ENCODE data around the gene MYO1C.

Gene MYO1C

DNA sequence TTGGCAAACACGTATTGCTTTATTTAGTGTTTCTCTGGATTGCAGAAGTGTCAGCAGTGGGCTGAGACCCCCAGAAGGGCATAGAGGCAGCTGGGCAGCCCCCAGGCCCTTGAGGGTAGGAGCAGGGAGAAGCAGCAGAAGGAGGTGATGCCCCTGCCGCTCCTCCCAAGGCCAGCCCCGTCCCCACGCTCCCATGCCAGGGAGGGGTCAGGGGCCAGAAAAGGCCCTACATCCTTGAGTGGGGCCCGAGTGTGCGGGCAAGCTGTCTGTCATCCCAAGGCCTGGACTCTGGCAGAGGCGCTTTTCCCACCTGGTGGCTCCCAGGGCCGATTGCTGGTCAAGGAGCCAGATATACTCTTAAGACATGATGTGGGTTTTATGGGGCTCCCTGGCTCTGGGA, 28.3 kb downstream of the MYO1C start:
- no peak for TF ChIP-seq ZFP30 (CRISPR knock-in tag; IDR thresholded peaks at IDR 0.05)
- TF ChIP-seq ARNTL (CRISPR knock-in tag; IDR thresholded peaks at IDR 0.05; ENCODE audit: borderline replicate concordance, low read depth), result no peak
- no peak for TF ChIP-seq TOX (CRISPR knock-in tag; IDR thresholded peaks at IDR 0.05; ENCODE audit: borderline replicate concordance)
- TF ChIP-seq ZFP3 (CRISPR knock-in tag; IDR thresholded peaks at IDR 0.05), result no peak
- no peak for TF ChIP-seq GLIS3 (CRISPR knock-in tag; IDR thresholded peaks at IDR 0.05)
- no peak for ATAC-seq

DNA sequence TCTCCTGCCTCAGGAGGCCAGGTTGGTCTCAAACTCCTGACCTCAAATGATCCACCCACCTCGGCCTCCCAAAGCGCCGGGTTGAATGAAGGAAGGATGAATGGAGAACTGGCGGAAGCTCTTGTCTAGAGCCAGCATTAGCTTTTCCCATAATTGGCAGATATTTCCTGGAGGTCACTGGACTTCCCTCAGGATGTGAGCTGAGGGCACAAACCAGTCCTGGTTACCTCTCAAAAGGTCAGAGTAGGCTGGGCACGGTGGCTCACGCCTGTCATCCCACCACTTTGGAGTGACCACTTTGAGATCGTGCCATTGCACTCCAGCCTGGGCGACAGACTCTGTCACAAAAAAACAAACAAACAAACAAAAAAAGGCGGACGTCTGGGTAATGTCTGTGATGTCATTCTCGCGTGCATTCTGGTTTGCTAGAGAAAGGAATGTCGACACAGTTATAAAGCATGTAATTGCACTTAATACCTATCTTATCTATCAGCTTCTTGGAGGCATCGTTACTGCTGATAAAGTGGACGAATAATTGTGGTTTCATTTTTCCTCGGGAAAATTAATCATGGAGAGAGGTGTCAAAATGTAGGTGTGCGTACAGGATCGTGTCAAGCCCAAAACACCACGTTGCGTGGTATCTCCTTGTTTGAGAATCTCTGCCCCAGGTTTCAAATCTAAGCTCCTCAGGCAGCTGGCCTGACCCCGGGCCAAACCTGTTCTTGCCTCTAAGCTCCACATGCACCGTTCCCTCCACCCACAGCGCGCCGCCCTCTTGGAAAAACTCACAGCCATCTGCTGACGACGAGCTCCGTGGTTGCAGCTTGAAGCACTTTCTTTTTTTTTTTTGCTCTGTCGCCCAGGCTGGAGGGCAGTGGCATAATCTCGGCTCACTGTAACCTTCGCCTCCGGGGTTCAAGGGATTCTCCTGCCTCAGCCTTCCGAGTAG, 30.0 kb downstream of the MYO1C start:
- no peak for ATAC-seq
- no peak for TF ChIP-seq CREB5 (CRISPR knock-in tag; IDR thresholded peaks at IDR 0.05; ENCODE audit: low read depth)
- TF ChIP-seq ZNF565 (CRISPR knock-in tag; conservative IDR thresholded peaks at IDR 0.05; ENCODE audit: low read depth), result no peak
- no peak for TF ChIP-seq CSDC2 (CRISPR knock-in tag; IDR thresholded peaks at IDR 0.05)
- no peak for TF ChIP-seq OSR1 (CRISPR knock-in tag; IDR thresholded peaks at IDR 0.05)
- no peak for TF ChIP-seq TOX (CRISPR knock-in tag; IDR thresholded peaks at IDR 0.05; ENCODE audit: borderline replicate concordance)
- TF ChIP-seq TSHZ2 (CRISPR knock-in tag; IDR thresholded peaks at IDR 0.05), result no peak
- no peak for TF ChIP-seq TCF4 (CRISPR knock-in tag; IDR thresholded peaks at IDR 0.05; ENCODE audit: borderline replicate concordance)

GRCh38 chr17:1461198-1461944, 31.1 kb downstream of the MYO1C start:
- TF ChIP-seq ZNF70 (CRISPR knock-in tag; IDR thresholded peaks at IDR 0.05) (no peak), ZC3H10 (CRISPR knock-in tag; IDR thresholded peaks at IDR 0.05) (no peak), ESRRG (CRISPR knock-in tag; IDR thresholded peaks at IDR 0.05) (no peak), ZNF8 (CRISPR knock-in tag; IDR thresholded peaks at IDR 0.05) (no peak), OSR1 (CRISPR knock-in tag; IDR thresholded peaks at IDR 0.05) (no peak), TOX (CRISPR knock-in tag; IDR thresholded peaks at IDR 0.05; ENCODE audit: borderline replicate concordance) (no peak), CSDC2 (CRISPR knock-in tag; IDR thresholded peaks at IDR 0.05) (no peak)
- TF ChIP-seq, protein P1, sequence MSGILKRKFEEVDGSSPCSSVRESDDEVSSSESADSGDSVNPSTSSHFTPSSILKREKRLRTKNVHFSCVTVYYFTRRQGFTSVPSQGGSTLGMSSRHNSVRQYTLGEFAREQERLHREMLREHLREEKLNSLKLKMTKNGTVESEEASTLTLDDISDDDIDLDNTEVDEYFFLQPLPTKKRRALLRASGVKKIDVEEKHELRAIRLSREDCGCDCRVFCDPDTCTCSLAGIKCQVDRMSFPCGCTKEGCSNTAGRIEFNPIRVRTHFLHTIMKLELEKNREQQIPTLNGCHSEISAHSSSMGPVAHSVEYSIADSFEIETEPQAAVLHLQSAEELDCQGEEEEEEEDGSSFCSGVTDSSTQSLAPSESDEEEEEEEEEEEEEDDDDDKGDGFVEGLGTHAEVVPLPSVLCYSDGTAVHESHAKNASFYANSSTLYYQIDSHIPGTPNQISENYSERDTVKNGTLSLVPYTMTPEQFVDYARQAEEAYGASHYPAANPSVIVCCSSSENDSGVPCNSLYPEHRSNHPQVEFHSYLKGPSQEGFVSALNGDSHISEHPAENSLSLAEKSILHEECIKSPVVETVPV (CRISPR knock-in tag; IDR thresholded peaks at IDR 0.05), result no peak
- no peak for ATAC-seq

GRCh38 chr17:1460233-1460632, 32.3 kb downstream of the MYO1C start:
- no peak; the same call in 2 of the 3 replicates for ATAC-seq
- TF ChIP-seq ISL1 (CRISPR knock-in tag; IDR thresholded peaks at IDR 0.05) (no peak), ZFP3 (CRISPR knock-in tag; IDR thresholded peaks at IDR 0.05) (no peak), CREB5 (CRISPR knock-in tag; IDR thresholded peaks at IDR 0.05; ENCODE audit: low read depth) (no peak), TOX (CRISPR knock-in tag; IDR thresholded peaks at IDR 0.05; ENCODE audit: borderline replicate concordance) (no peak), TSHZ2 (CRISPR knock-in tag; IDR thresholded peaks at IDR 0.05) (no peak)

All from SK-N-SH treated with all-trans-retinoic acid at 6 μM for 48 hours (cell line).